PFSK-1 (cell line): ENCODE results near the gene SIGLEC7.

Experiments
- SIN3A ChIP-seq: IDR thresholded peaks from 2 replicates; pipeline ENCODE4 v1.6.1; 2012; ENCODE audit warnings: mild to moderate bottlenecking, low read length, moderate library complexity, borderline replicate concordance; ENCODE audit not compliant: insufficient read depth
- TAF1 ChIP-seq: IDR thresholded peaks from 2 replicates; pipeline ENCODE4 v1.6.1; 2012; ENCODE audit warnings: low read length, control low read depth, borderline replicate concordance; ENCODE audit not compliant: insufficient read depth
- TF ChIP-seq, protein P1 (sequence below), 2 experiments: IDR thresholded peaks; 2 replicates each; pipeline versions ENCODE4 v1.6.1 to v1.8.0; 2011 to 2012; ENCODE audit warnings: low read depth in 2 of 2, low read length in 2 of 2, control low read depth in 1 of 2, inconsistent platforms in 1 of 2, mild to moderate bottlenecking in 1 of 2, moderate library complexity in 1 of 2; ENCODE audit not compliant: insufficient read depth in 1 of 2

DNA sequence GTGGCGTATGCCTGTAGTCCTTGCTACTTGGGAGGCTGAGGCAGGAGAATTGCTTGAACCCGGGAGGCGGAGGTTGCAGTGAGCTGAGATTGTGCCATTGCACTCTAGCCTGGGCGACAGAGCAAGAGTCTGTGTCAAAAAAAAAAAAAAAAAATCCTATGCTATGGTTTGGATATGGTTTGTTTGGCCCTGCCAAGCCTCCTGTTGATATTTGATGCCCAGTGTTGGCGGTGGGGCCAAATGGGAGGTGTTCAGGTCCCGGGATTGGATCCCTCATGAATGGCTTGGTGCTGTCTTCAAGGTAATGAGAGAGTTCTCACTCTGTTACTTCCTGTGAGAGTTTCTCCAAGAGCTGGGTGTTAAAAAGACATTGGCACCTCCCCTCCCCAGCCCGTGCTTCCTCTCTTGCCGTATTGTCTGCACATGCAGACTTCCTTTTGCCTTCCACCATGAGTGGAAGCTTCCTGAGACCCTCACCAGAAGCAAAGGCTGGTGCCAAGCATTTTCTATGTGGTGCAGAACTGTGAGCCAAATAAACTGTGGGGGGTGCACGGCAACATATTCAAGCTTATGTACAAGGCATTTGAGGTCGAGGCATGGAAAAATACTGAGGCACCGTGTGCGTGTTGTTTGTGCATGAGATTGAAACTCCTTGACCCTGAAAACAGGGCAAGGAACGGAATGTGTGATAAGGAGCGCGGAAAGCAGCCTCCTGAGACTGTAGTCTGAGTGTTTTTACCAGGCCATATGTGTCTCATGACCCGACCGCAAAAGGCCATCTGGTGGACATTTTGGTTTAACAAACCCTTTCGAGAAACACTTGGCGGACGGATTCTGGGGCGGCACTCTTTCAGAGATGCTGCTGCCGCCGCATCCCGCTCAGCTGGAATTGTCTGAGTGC, 10.1 kb upstream of the SIGLEC7 start:
- TF ChIP-seq SIN3A (no peak), TAF1 (no peak)
- TF ChIP-seq, protein P1, sequence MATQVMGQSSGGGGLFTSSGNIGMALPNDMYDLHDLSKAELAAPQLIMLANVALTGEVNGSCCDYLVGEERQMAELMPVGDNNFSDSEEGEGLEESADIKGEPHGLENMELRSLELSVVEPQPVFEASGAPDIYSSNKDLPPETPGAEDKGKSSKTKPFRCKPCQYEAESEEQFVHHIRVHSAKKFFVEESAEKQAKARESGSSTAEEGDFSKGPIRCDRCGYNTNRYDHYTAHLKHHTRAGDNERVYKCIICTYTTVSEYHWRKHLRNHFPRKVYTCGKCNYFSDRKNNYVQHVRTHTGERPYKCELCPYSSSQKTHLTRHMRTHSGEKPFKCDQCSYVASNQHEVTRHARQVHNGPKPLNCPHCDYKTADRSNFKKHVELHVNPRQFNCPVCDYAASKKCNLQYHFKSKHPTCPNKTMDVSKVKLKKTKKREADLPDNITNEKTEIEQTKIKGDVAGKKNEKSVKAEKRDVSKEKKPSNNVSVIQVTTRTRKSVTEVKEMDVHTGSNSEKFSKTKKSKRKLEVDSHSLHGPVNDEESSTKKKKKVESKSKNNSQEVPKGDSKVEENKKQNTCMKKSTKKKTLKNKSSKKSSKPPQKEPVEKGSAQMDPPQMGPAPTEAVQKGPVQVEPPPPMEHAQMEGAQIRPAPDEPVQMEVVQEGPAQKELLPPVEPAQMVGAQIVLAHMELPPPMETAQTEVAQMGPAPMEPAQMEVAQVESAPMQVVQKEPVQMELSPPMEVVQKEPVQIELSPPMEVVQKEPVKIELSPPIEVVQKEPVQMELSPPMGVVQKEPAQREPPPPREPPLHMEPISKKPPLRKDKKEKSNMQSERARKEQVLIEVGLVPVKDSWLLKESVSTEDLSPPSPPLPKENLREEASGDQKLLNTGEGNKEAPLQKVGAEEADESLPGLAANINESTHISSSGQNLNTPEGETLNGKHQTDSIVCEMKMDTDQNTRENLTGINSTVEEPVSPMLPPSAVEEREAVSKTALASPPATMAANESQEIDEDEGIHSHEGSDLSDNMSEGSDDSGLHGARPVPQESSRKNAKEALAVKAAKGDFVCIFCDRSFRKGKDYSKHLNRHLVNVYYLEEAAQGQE (IDR thresholded peaks at IDR 0.05; ENCODE audit: insufficient read depth in 1 of 2, low read depth in 2 of 2, low read length in 2 of 2) = no peak
